Stimulated activated CD4-positive, alpha-beta T cell treated with anti-CD3 and anti-CD28 coated beads, TNF-alpha, amount 100 ng/mL, for 48 hours (primary cell): ENCODE measurements around the gene KDR.

ENCODE experiments used
- DNase-seq, 3 donors: peaks; one replicate each; pipeline ENCODE4 v3.0.0-alpha.2; 2020; ENCODE audit warnings: low read depth in 3 of 3

KDR gene

DNA sequence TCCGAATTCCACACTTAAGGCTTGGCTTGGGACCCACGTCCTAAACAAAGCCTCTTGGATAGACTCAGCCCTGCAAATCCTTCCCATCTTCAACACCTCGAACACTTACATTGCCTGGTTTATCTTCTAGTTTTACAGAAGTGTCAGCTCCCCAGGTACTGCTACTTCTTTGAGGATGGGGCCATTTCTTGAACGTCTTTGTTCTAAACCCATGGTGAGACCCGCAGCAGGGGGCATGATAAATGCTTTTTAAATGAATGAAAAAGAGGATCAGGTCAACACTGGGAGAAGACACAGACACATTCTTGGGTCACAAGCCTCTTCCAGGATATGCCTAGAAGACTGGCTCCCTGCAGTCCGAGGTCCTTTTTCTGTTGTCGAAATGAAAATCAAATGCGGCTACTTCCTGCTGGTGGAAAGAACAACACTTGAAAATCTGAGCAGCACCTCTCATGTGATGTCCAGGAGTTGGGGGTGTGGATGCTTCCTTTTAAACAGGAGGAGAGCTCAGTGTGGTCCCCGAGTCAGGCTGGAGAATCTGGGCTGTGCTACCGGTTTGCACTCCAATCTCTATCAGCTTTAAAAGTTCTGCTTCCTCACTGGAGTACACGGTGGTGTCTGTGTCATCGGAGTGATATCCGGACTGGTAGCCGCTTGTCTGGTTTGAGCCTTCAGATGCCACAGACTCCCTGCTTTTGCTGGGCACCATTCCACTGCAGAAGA lies 45.8 kb downstream of the KDR start:
- no peak for DNase-seq

GRCh38 chr4:55078987-55079386 lies 46.4 kb downstream of the KDR start:
- DNase-seq = no peak

GRCh38 chr4:55077577-55077976 lies 47.8 kb downstream of the KDR start:
- DNase-seq = no peak

GRCh38 chr4:55075823-55076716 lies 49.3 kb downstream of the KDR start:
- DNase-seq = no peak

DNA sequence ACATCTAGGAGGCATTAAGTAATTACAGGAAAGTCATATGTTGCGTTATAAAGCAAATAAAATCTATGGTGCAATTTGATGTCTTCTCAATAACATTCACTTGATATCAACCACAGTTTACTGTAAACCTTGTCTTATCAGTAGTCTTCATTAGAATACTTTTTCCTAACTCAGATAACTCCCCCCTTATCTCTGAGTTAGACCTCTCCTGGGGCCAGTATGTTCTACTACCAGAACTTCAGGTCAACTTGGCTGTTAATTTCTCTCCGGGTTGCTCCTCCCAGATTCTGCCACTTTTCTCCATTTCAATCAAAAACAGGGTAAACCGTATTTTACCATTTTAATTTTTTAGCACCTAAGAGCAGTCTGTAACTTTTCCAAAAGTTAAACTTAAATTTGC lies 50.0 kb downstream of the KDR start:
- no peak for DNase-seq

DNA sequence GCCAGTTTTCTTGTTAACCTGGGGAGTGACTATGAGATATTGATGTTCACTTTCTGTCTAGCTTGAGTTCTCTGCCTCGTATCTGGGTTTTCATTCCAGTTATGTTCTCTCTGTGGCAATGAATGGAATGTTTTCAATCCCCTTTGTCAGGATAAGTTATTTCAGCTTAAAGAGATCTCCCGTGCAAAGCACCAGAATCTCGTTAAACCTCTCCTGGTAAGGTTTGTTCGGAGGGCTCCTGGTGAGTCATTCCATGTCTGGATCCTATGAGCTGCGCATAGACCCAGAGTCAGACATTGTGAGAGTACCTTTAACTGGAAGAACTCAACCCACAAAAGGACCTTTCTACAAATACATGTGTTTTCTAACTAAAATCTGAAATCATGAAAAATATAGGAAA lies 51.0 kb downstream of the KDR start:
- no peak for DNase-seq

DNA sequence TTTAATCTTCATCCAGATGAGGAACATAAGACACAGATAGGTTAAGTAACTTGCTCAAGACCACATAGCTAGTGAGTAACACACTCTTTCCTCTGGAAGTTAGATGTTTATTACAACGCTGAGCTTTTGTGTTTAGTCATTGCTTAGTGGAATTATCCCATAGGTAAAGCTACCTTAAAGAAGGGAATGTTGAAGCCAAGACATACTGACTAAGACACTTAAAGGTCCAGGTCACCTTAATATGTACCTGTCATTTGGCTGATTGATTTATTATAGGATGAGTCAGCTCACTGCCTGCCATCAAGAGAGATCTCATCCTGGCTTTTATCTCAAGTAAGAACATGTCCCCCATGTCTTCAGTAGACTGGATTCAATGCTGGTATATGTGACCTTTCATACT lies 53.4 kb downstream of the KDR start:
- no peak for DNase-seq

GRCh38 chr4:55069248-55069647 lies 56.1 kb downstream of the KDR start:
- DNase-seq = no peak

- no peak for DNase-seq
Measured at GRCh38 chr4:55068522-55068921, 56.9 kb downstream of the KDR start.

- DNase-seq = no peak
Measured at GRCh38 chr4:55066018-55066417, 59.4 kb downstream of the KDR start.

GRCh38 chr4:55055529-55055928 lies 69.9 kb downstream of the KDR start:
- no peak for DNase-seq

DNA sequence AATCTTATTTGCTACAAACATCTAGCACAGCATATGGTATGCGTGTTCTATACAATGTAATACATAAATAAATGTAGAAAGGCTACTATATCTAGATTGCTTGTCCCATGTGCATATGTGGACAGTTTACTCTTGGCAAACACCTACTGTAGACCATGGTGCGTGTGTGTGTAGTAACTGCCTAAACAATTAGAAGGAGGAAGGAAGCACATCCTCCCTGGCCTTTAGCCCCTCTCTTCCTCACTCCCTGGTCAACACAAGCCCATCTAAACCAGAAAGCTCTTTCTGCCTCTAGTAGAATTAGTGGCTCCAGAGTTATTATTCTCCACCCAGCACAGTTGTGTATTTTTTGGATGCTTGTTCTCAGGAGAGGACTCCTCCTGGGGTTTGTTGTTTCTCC lies 73.9 kb downstream of the KDR start:
- DNase-seq = no peak

DNA sequence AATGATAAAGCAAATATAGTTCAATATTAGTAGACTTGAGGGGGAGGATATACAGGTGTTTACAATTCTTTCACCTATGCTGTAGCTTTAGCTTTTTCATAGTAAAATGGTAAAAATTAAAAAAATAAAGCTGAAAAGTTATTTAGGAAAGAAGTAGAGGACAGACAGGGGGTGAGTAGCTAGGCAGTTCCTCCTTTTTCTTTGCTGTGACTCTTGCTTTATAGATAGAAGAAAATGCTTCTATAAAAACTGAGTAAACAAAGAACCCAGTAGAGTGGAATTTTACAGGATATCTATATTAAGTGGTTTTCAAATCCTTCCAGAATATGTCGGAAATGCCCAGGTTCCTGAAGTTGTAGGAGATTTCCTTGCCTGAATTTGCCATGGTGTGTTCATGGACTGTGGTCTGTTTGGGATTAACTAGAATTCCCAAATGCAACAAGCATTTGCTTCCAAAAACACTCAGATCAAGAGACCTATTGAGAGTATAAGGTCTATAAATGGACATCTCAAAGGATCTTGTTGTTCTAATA lies 74.9 kb downstream of the KDR start:
- DNase-seq = no peak

DNA sequence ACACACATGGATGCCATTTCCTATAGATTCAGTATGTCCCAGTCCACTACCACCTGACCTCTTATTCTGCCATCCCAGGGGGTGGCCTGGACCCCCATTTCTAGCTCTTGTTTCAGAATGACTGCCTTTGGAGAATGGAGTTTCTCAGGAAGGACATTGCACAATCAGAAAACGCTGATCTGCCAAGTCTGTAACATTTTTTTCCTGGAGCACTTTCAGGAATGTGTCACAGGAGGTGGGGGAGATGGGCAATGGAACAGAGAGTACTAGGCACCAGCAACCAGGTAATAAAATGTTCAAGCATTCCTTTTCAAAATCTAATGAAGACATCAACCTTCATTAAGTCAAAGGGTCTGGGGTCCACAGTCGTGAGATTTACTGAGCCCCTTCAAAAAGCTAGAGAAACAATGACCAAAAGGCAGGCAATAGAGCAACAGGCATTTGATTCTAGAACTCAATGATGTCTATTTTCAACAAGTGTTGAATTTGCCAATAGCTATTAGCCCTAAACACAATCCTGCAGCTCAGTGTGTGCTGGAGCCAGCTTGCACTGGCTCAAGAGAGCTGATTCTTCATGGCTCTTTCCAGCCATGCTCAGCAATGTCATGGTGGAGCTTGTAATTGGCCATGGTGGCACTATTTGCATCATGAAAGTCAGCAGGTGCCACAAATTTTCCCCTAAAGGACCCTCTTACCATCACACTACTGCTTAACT lies 87.1 kb downstream of the KDR start:
- no peak for DNase-seq

GRCh38 chr4:55037728-55038127 lies 87.7 kb downstream of the KDR start:
- DNase-seq = no peak

DNA sequence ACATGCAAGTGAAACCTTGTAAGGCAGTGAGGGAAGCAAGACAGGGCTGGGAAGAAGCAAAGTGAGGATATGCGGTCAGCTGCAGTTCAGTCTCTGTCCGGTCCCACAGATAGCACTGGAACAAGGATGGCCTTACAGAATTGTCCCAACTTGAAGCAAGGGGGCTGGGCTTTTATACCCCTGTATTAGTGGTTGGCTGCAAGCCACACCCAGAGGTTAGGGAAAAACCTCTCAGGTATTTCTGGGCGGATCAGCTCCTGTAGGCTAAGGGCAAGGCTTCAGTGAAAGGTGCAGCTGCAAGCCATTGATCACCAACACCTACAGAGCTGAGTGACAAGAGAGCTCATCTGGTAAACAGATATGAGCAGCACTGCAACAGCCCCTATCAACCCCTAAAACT lies 89.0 kb downstream of the KDR start:
- no peak for DNase-seq

DNA sequence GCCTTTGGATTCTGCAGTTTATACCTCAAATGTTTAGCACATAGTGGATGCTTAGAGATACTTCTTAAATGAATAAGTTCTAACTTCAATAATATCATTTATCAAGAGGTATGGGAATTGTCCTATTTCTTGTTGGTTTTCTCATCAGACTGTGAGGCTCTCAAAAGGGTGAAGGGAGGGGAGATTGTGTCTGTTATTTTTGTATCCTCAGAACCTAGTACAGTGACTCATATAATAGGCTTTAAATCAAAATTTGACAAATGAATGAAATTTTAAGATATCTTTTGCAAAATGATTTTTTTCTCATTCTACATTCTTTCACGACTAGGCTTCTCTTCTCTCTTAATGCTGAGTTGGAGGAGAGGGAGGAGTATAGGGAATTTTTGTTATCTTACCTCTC lies 89.5 kb downstream of the KDR start:
- DNase-seq = no peak

DNA sequence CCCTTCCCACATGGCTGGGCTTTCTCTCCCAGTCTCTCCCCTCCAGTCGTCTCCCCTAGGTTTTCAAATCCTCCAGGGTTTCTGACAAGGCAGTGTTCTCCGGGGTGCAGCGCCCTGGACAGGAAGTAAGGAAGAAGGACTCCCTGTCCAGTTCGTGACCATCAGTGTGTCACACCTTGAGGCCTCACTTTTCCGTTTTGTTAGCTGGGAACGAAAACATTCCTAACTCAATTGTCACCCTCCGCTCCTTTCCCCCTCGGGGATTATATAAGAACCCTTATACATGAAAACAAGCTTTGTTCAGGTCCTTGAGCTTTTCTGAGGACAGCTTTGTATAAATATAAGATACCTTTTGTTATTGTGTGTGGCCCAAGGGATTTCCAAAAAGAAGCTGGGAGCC lies 92.1 kb downstream of the KDR start:
- no peak for DNase-seq

DNA sequence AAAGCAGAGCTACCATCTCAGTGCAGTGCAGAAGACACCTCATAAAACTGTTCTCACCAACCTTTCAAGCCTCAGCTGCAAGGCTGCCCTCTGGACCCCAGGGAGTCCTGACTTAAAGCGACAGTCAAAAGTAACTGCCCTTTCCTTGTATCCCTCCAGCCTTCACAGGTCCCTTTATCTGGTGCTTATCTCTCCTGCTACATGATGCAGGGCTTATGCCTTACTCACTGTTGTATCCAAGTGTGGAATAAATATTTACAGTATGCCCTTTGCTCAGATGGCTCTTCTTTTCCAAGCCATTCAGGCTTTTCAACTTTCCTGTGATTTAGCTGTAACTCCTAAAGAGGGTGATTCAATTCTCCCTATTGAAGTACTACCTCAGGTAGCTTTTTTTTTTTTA lies 92.6 kb downstream of the KDR start:
- DNase-seq = no peak

GRCh38 chr4:55032179-55032578 lies 93.2 kb downstream of the KDR start:
- DNase-seq = no peak

DNA sequence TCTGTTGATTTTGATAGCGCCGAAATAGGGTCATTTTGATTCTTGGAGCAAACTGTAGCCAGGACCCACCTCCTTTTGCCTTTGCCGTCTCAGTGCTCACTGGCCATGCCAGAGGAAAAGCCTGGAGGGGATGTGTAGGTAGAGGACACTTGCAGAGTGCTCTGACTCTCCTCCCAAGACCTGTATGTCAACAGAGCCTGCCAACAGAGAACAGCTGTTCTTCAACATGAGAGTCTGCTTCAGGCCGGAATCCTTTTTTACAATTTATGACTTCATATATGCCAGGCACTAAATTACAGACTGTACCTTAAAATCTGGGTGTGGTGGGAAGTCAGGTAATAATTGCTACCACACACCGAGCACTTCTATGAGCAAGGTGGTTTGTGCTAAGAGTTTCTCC lies 94.2 kb downstream of the KDR start:
- DNase-seq = no peak

DNA sequence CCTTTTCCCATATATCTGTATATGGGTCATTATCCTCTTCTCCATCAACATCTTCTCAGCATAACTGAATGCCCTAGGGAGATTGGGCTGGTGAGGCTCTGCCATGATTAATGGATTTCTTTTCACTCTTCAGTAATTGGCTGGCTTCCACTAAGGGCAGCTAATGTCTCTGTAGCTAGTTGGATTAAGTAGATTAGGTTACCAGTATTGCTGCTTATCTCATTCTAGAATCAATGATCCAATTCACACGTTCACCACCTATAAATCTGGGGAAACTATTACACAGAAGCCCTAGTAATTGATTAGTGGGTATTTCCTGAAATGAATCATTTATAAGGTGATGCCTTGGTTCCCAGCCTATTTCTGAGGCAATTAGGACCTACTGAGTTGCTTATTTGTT lies 94.8 kb downstream of the KDR start:
- no peak for DNase-seq
